Right lung (tissue), 5 donors: Measurements from ENCODE around the gene SFMBT1. TPM values are rescaled to one million over a fixed set of nuclear protein-coding genes. Genes with fewer than 3 reads are reported as not detected.
"Not testable (repeated sequence)": the region's sequence is repeated elsewhere in the genome, so short reads cannot be mapped to it uniquely, and the experiment has no call there.

Experiments used
- DNase-seq, 2 donors: peaks; one replicate each; pipeline ENCODE4 v3.0.0-alpha.2; 2013
- polyA plus RNA-seq, 5 donors: library from polyadenylated mRNA; unstranded; fragments of 120-200 nt; gene quantifications; one replicate each; pipeline versions ENCODE4 v1.2.1 to v1.2.3, GENCODE V29; 2013; ENCODE audit warnings: inconsistent platforms in 1 of 5, low replicate concordance in 1 of 5; ENCODE audit not compliant: insufficient read length in 5 of 5, insufficient read depth in 1 of 5

Gene SFMBT1
- polyA plus RNA-seq, 5 donors: 7.4 to 10.9 (median 7.9) TPM

- no peak for DNase-seq
Measured at GRCh38 chr3:53038679-53039375, 7.0 kb downstream of the SFMBT1 start.

GRCh38 chr3:53035825-53036619, 9.9 kb downstream of the SFMBT1 start:
- DNase-seq: no peak

- not testable (repeated sequence) for DNase-seq
Measured at GRCh38 chr3:53035018-53035417, 10.9 kb downstream of the SFMBT1 start.

GRCh38 chr3:53034411-53034810, 11.5 kb downstream of the SFMBT1 start:
- DNase-seq: not testable (repeated sequence)

- DNase-seq: no peak
Measured at GRCh38 chr3:53032609-53033008, 13.3 kb downstream of the SFMBT1 start.

- DNase-seq: no peak
Measured at GRCh38 chr3:53030619-53031449, 15.0 kb downstream of the SFMBT1 start.

- DNase-seq: no peak
Measured at GRCh38 chr3:53028641-53029040, 17.2 kb downstream of the SFMBT1 start.

- DNase-seq: no peak
Measured at GRCh38 chr3:53027254-53027844, 18.5 kb downstream of the SFMBT1 start.

- DNase-seq: no peak
Measured at GRCh38 chr3:53026382-53027162, 19.3 kb downstream of the SFMBT1 start.

GRCh38 chr3:53024315-53024714, 21.6 kb downstream of the SFMBT1 start:
- no peak for DNase-seq

GRCh38 chr3:53023072-53023823, 22.6 kb downstream of the SFMBT1 start:
- DNase-seq: no peak

- no peak for DNase-seq
Measured at GRCh38 chr3:53022647-53023046, 23.2 kb downstream of the SFMBT1 start.

GRCh38 chr3:53016236-53016635, 29.6 kb downstream of the SFMBT1 start:
- no peak for DNase-seq

GRCh38 chr3:53011324-53011723, 34.5 kb downstream of the SFMBT1 start:
- DNase-seq: no peak

GRCh38 chr3:53009826-53010539, 35.9 kb downstream of the SFMBT1 start:
- DNase-seq: no peak

GRCh38 chr3:53008932-53009331, 36.9 kb downstream of the SFMBT1 start:
- DNase-seq: no peak

- DNase-seq: no peak
Measured at GRCh38 chr3:53005854-53006513, 39.9 kb downstream of the SFMBT1 start.

- no peak for DNase-seq
Measured at GRCh38 chr3:53005338-53005737, 40.5 kb downstream of the SFMBT1 start.

GRCh38 chr3:53003320-53003719, 42.6 kb downstream of the SFMBT1 start:
- DNase-seq: no peak
